Pulmonary artery endothelial cell (primary cell): ENCODE data around the gene ZNF683. TPM values are rescaled to one million over a fixed set of nuclear protein-coding genes. Genes with fewer than 3 reads are reported as not detected.

Experiments
- total RNA-seq: library from RNA; depleted of rRNA; stranded (reverse); fragments of >200 nt; gene quantifications from 2 replicates; pipeline ENCODE4 v1.2.3, GENCODE V29; 2014

The ZNF683 gene
- total RNA-seq, 1 donor from 2014 or later, result not detected

Other genes with a start within 250 kb of the ZNF683 start
- 0.67 and 1.3 TPM in 2 replicates for gene FAM110D, start 213.7 kb downstream of the ZNF683 start, total RNA-seq
- gene C1orf232, start 203.8 kb downstream of the ZNF683 start, total RNA-seq, result not detected in 2 replicates
- 32.4 and 43.9 TPM in 2 replicates for gene ZNF593, start 202.8 kb downstream of the ZNF683 start, total RNA-seq
- not detected in 2 replicates for gene ZNF593OS, start 200.9 kb downstream of the ZNF683 start, total RNA-seq
- not detected in 2 replicates for gene CNKSR1, start 195.3 kb downstream of the ZNF683 start, total RNA-seq
- gene CATSPER4, start 182.1 kb downstream of the ZNF683 start, total RNA-seq, result not detected in 2 replicates
- gene CEP85, start 138.6 kb downstream of the ZNF683 start, total RNA-seq, result 9.7 and 19.0 TPM in 2 replicates
- 29.7 and 35.7 TPM in 2 replicates for gene SH3BGRL3, start 92.7 kb downstream of the ZNF683 start, total RNA-seq
- gene UBXN11, start 66.1 kb downstream of the ZNF683 start, total RNA-seq, result 3.0 and 4.3 TPM in 2 replicates
- gene CD52, start 54.8 kb downstream of the ZNF683 start, total RNA-seq, result not detected in 2 replicates
- 0.35 TPM in 1 of 2 replicates, not detected in the other for gene CRYBG2, start 18.6 kb downstream of the ZNF683 start, total RNA-seq
- gene LIN28A, start 38.1 kb upstream of the ZNF683 start, total RNA-seq, result not detected in 2 replicates
- 41.7 and 53.6 TPM in 2 replicates for gene DHDDS, start 59.6 kb upstream of the ZNF683 start, total RNA-seq
- gene HMGN2, start 99.7 kb upstream of the ZNF683 start, total RNA-seq, result 299 and 333 TPM in 2 replicates
- gene RPS6KA1, start 157.0 kb upstream of the ZNF683 start, total RNA-seq, result 12.8 and 13.5 TPM in 2 replicates